SK-N-SH (cell line): ENCODE measurements around the gene LMNTD2. TPM values are rescaled to one million over a fixed set of nuclear protein-coding genes. Genes with fewer than 3 reads are reported as not detected.

ENCODE experiments used
- CTCF ChIA-PET: fragments of 300-600, 350-600 bp; formaldehyde crosslinking; extraction: SDS; loops from one replicate; lab custom pipeline; 2021; lab: Yijun Ruan, JAX
- POLR2A ChIA-PET: fragments of 350-600 bp; sonication (Branson Sonifier 250); formaldehyde crosslinking; extraction: SDS; loops from one replicate; lab custom pipeline; 2020; ENCODE audit warnings: antibody characterized with exemption, inconsistent platforms; lab: Yijun Ruan, JAX
- DNase-seq: peaks from one replicate; pipeline ENCODE4 v3.0.0; 2012
- H2AFZ ChIP-seq: fragments of 200-600 bp; sonication (generic); 2 replicates; pipeline ENCODE4 v1.8.1; 2016; ENCODE audit warnings: antibody characterized with exemption, mild to moderate bottlenecking, low read depth
- H3F3A ChIP-seq: fragments of 200-600 bp; sonication (generic); replicated peaks from 2 replicates; pipeline ENCODE3; 2016; ENCODE audit warnings: antibody characterized with exemption, mild to moderate bottlenecking; ENCODE audit not compliant: insufficient read depth
- H3K27ac ChIP-seq, 2 experiments: fragments of 200-500 bp in 1 of 2; fragments of 200-600 bp in 1 of 2; sonication (Bioruptor generic) in 1 of 2; sonication (generic), shearing (Covaris generic) in 1 of 2; 2 replicates each; pipeline versions ENCODE4 v1.5.1 to v1.6.1; 2014 to 2016; ENCODE audit warnings: low read depth in 2 of 2, inconsistent platforms in 1 of 2, low read length in 1 of 2, mild to moderate bottlenecking in 1 of 2, mixed read lengths in 1 of 2
- H3K27me3 ChIP-seq: fragments of 200-600 bp; sonication (generic), shearing (Covaris generic); 2 replicates; pipeline ENCODE4 v1.6.1; 2016; ENCODE audit warnings: mixed run types; ENCODE audit not compliant: insufficient read depth
- H3K36me3 ChIP-seq, 2 experiments: fragments of 200-500 bp in 1 of 2; fragments of 200-600 bp in 1 of 2; sonication (Bioruptor generic) in 1 of 2; sonication (generic) in 1 of 2; replicated peaks in 1 of 2; 2 replicates each; pipeline versions ENCODE3 to v1.5.1; 2014 to 2016; ENCODE audit warnings: low read length in 1 of 2, mild to moderate bottlenecking in 1 of 2; ENCODE audit not compliant: insufficient read depth in 2 of 2, control insufficient read depth in 1 of 2
- H3K4me1 ChIP-seq, 2 experiments: fragments of 200-500 bp in 1 of 2; fragments of 200-600 bp in 1 of 2; sonication (Bioruptor generic) in 1 of 2; sonication (generic), shearing (Covaris generic) in 1 of 2; 2 replicates each; pipeline versions ENCODE4 v1.5.1 to v1.6.1; 2014 to 2016; ENCODE audit warnings: low read depth in 1 of 2, low read length in 1 of 2, mixed run types in 1 of 2; ENCODE audit not compliant: insufficient read depth in 2 of 2, control insufficient read depth in 1 of 2
- H3K4me2 ChIP-seq: fragments of 200-600 bp; sonication (generic), shearing (Covaris generic); 2 replicates; pipeline ENCODE4 v1.6.1; 2017; ENCODE audit warnings: mixed run types
- H3K4me3 ChIP-seq, 2 experiments: fragments of 200-500 bp in 1 of 2; fragments of 200-600 bp in 1 of 2; sonication (Bioruptor generic) in 1 of 2; sonication (generic), shearing (Covaris generic) in 1 of 2; 2 replicates each; pipeline versions ENCODE4 v1.5.1 to v1.8.1; 2014 to 2016; ENCODE audit warnings: low read depth in 2 of 2, inconsistent platforms in 1 of 2, low read length in 1 of 2, mild to moderate bottlenecking in 1 of 2, mixed read lengths in 1 of 2, moderate library complexity in 1 of 2
- H3K79me2 ChIP-seq: fragments of 200-600 bp; sonication (generic); 2 replicates; pipeline ENCODE4 v1.8.1; 2017; ENCODE audit warnings: mild to moderate bottlenecking; ENCODE audit not compliant: insufficient read depth
- H3K9ac ChIP-seq: fragments of 200-600 bp; sonication (generic); 2 replicates; pipeline ENCODE4 v1.6.1; 2017; ENCODE audit warnings: mixed run types
- H3K9me2 ChIP-seq: fragments of 200-600 bp; sonication (generic); 2 replicates; pipeline ENCODE4 v1.6.1; 2017; ENCODE audit warnings: mixed run types
- H3K9me3 ChIP-seq: fragments of 200-600 bp; sonication (generic); 2 replicates; pipeline ENCODE4 v1.6.1; 2017; ENCODE audit warnings: mixed run types, mild to moderate bottlenecking, moderate library complexity
- H4K20me1 ChIP-seq: fragments of 200-600 bp; sonication (generic); 2 replicates; pipeline ENCODE4 v1.6.1; 2017; ENCODE audit warnings: mild to moderate bottlenecking, mixed run types; ENCODE audit not compliant: insufficient read depth
- CHD2 ChIP-seq: fragments of 150-350 bp; IDR thresholded peaks from 2 replicates; pipeline ENCODE4 v1.6.1; 2018; ENCODE audit warnings: low read length; ENCODE audit not compliant: partially characterized antibody
- CTCF ChIP-seq: fragments of 200-600 bp; sonication (generic); IDR thresholded peaks from 2 replicates; pipeline ENCODE4 v1.6.1; 2017; ENCODE audit warnings: antibody characterized with exemption, mild to moderate bottlenecking, moderate library complexity
- EP300 ChIP-seq, 2 experiments: IDR thresholded peaks; 2 replicates each; pipeline versions ENCODE4 v1.4.0 to v1.6.1; 2012; ENCODE audit warnings: borderline replicate concordance in 1 of 2, low read depth in 1 of 2, low read length in 1 of 2
- FOXJ3 ChIP-seq: sonication (generic); formaldehyde crosslinking; IDR thresholded peaks from 2 replicates; pipeline ENCODE4 v1.5.1; 2020; ENCODE audit warnings: mild to moderate bottlenecking, missing genetic modification reagents
- GABPA ChIP-seq: IDR thresholded peaks from 2 replicates; pipeline ENCODE4 v1.4.0; 2012; ENCODE audit warnings: low read depth, mild to moderate bottlenecking
- GATA2 ChIP-seq: sonication (generic); formaldehyde crosslinking; IDR thresholded peaks from 2 replicates; pipeline ENCODE4 v1.5.0; 2020; ENCODE audit warnings: mild to moderate bottlenecking, missing genetic modification reagents
- JUND ChIP-seq: IDR thresholded peaks from 2 replicates; pipeline ENCODE4 v1.4.0; 2012
- MEF2A ChIP-seq: IDR thresholded peaks from 2 replicates; pipeline ENCODE4 v1.4.0; 2012; ENCODE audit warnings: low read depth, borderline replicate concordance
- POLR2AphosphoS5 ChIP-seq: IDR thresholded peaks from 2 replicates; pipeline ENCODE4 v1.6.1; 2012; ENCODE audit warnings: low read depth, low read length
- RAD21 ChIP-seq: IDR thresholded peaks from 2 replicates; pipeline ENCODE4 v1.6.1; 2012; ENCODE audit warnings: mild to moderate bottlenecking, low read length
- RCOR1 ChIP-seq: fragments of 150-350 bp; IDR thresholded peaks from 2 replicates; pipeline ENCODE4 v1.6.1; 2017; ENCODE audit warnings: antibody characterized with exemption, low read length
- RFX5 ChIP-seq: IDR thresholded peaks from 2 replicates; pipeline ENCODE4 v1.6.1; 2012; ENCODE audit warnings: mild to moderate bottlenecking, improper control_type of control experiment, low read length
- SIN3A ChIP-seq: IDR thresholded peaks from 2 replicates; pipeline ENCODE4 v1.6.1; 2012; ENCODE audit warnings: low read depth, mild to moderate bottlenecking, low read length, moderate library complexity, borderline replicate concordance
- TAF1 ChIP-seq: IDR thresholded peaks from 2 replicates; pipeline ENCODE4 v1.6.1; 2012; ENCODE audit warnings: low read depth, mild to moderate bottlenecking, low read length, moderate library complexity, borderline replicate concordance
- TCF12 ChIP-seq: IDR thresholded peaks from 2 replicates; pipeline ENCODE4 v1.4.0; 2012
- TEAD4 ChIP-seq: IDR thresholded peaks from 2 replicates; pipeline ENCODE4 v1.4.0; 2012; ENCODE audit warnings: mild to moderate bottlenecking, borderline replicate concordance; ENCODE audit not compliant: insufficient read depth
- YY1 ChIP-seq: IDR thresholded peaks from 2 replicates; pipeline ENCODE4 v1.4.0; 2012; ENCODE audit warnings: low read depth, mild to moderate bottlenecking
- whole genome bisulfite sequencing: methylation state at CpG from one replicate; pipeline ENCODE4 v1.1.6; 2017; ENCODE audit warnings: low lambda C conversion rate; 5-methylcytosine and 5-hydroxymethylcytosine counted together
- polyA plus RNA-seq, 3 experiments: library from polyadenylated mRNA; depleted of rRNA; stranded (reverse); fragments of >200 nt; gene quantifications; 2 replicates each; pipeline ENCODE4 v1.2.3, GENCODE V29; 2012
- TF ChIP-seq, protein P1 (sequence below): IDR thresholded peaks from 2 replicates; pipeline ENCODE4; 2012
- TF ChIP-seq, protein P2 (sequence below): fragments of 150-350 bp; IDR thresholded peaks from 2 replicates; pipeline ENCODE4 v1.6.1; 2016; ENCODE audit warnings: mild to moderate bottlenecking, low read depth, low read length

Gene LMNTD2
- polyA plus RNA-seq, 1 of the 3 experiments (the other 2 are of a cell fraction): 2.4 TPM

GRCh38 chr11:587978-588380 is 27.4 kb upstream of the LMNTD2 start:
- peaks cover 12% of the 10 kb centered on the region for H3F3A ChIP-seq
- peaks cover 31 to 63% of the 10 kb centered on the region in 2 experiments for H3K36me3 ChIP-seq
- no peaks in the 10 kb centered on the region for H3K4me1 ChIP-seq
- no peaks in the 10 kb centered on the region for H3K27me3 ChIP-seq
- H3K9ac ChIP-seq: no peak overlapping the region
- peaks cover 67% of the 10 kb centered on the region for H3K79me2 ChIP-seq
- H3K4me2 ChIP-seq: no peak overlapping the region
- no peaks in the 10 kb centered on the region for H3K9me2 ChIP-seq
- H3K4me3 ChIP-seq: no peak overlapping the region
- 50% methylated on average over 6 of the region's 6 CpGs for whole genome bisulfite sequencing
- DNase-seq: no peak
- H3K9me3 ChIP-seq: no peaks in the 10 kb centered on the region
- no peak overlapping the region for H2AFZ ChIP-seq
- TF ChIP-seq MEF2A: no peak
- TF ChIP-seq, protein P1, sequence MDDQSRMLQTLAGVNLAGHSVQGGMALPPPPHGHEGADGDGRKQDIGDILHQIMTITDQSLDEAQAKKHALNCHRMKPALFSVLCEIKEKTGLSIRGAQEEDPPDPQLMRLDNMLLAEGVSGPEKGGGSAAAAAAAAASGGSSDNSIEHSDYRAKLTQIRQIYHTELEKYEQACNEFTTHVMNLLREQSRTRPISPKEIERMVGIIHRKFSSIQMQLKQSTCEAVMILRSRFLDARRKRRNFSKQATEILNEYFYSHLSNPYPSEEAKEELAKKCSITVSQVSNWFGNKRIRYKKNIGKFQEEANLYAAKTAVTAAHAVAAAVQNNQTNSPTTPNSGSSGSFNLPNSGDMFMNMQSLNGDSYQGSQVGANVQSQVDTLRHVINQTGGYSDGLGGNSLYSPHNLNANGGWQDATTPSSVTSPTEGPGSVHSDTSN: no peak
- no peak for TF ChIP-seq CHD2
- TF ChIP-seq SIN3A: no peak
- no peak for TF ChIP-seq RCOR1
- TF ChIP-seq GATA2 (CRISPR knock-in tag): no peak
- no peak for TF ChIP-seq CTCF
- TF ChIP-seq RAD21: no peak
- TF ChIP-seq JUND: no peak
- TF ChIP-seq RFX5: no peak
- no peak for TF ChIP-seq TCF12
- TF ChIP-seq TAF1: no peak
- TF ChIP-seq FOXJ3 (CRISPR knock-in tag): no peak
- no peak for TF ChIP-seq POLR2AphosphoS5
- no peak for TF ChIP-seq TEAD4
- ChIA-PET CTCF (no interaction called here), POLR2A (no interaction called here)
- H3K27ac ChIP-seq: peak overlapping the region in 1 of 2 experiments; percentile 54; a peak in 2 of 4 replicates
- H4K20me1 ChIP-seq: peaks cover 64% of the 10 kb centered on the region

GRCh38 chr11:587546-587945 is 27.0 kb upstream of the LMNTD2 start:
- no peaks in the 10 kb centered on the region for H3K4me1 ChIP-seq
- H3K4me3 ChIP-seq: no peak overlapping the region
- no peak overlapping the region for H3K4me2 ChIP-seq
- no peaks in the 10 kb centered on the region for H3K9me3 ChIP-seq
- peak overlapping the region in 1 of 2 experiments; percentile 54; a peak in 1 of 4 replicates for H3K27ac ChIP-seq
- H3K36me3 ChIP-seq: peaks cover 27 to 60% of the 10 kb centered on the region in 2 experiments
- no peak overlapping the region for H2AFZ ChIP-seq
- WGBS: 87% methylated on average over 6 of the region's 8 CpGs
- H3K27me3 ChIP-seq: no peaks in the 10 kb centered on the region
- H3K9me2 ChIP-seq: no peaks in the 10 kb centered on the region
- no peak for DNase-seq
- POLR2A ChIA-PET: no interaction called here
- CTCF ChIA-PET: no interaction called here
- peaks cover 69% of the 10 kb centered on the region for H3K79me2 ChIP-seq
- H3F3A ChIP-seq: peaks cover 12% of the 10 kb centered on the region
- peaks cover 67% of the 10 kb centered on the region for H4K20me1 ChIP-seq
- no peak overlapping the region for H3K9ac ChIP-seq
- no peak for TF ChIP-seq YY1
- TF ChIP-seq, protein P2, sequence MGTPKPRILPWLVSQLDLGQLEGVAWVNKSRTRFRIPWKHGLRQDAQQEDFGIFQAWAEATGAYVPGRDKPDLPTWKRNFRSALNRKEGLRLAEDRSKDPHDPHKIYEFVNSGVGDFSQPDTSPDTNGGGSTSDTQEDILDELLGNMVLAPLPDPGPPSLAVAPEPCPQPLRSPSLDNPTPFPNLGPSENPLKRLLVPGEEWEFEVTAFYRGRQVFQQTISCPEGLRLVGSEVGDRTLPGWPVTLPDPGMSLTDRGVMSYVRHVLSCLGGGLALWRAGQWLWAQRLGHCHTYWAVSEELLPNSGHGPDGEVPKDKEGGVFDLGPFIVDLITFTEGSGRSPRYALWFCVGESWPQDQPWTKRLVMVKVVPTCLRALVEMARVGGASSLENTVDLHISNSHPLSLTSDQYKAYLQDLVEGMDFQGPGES: no peak
- no peak for TF ChIP-seq GABPA
- no peak for TF ChIP-seq EP300 (IDR thresholded peaks at IDR 0.05; ENCODE audit: borderline replicate concordance in 1 of 2, low read depth in 1 of 2, low read length in 1 of 2)
- no peak for TF ChIP-seq GATA2 (CRISPR knock-in tag)
- no peak for TF ChIP-seq POLR2AphosphoS5
- no peak for TF ChIP-seq CTCF
